Fibroblast of villous mesenchyme (primary cell): ENCODE measurements around the gene C11orf54. TPM values are rescaled to one million over a fixed set of nuclear protein-coding genes. Genes with fewer than 3 reads are reported as not detected.
"Not testable (repeated sequence)": the region's sequence is repeated elsewhere in the genome, so short reads cannot be mapped to it uniquely, and the experiment has no call there.

Source experiments
- DNase-seq: peaks from one replicate; pipeline ENCODE4 v3.0.0-alpha.2; 2010; ENCODE audit warnings: low read depth
- H3K4me3 ChIP-seq: 2 replicates; pipeline ENCODE4 v1.5.1; 2011; ENCODE audit warnings: low read depth, mild to moderate bottlenecking, low read length
- CTCF ChIP-seq: IDR thresholded peaks from 2 replicates; pipeline ENCODE4 v1.5.1; 2012; ENCODE audit warnings: low read depth, mild to moderate bottlenecking, low read length; ENCODE audit not compliant: insufficient read depth
- total RNA-seq: library from RNA; depleted of rRNA; stranded (reverse); fragments of >200 nt; gene quantifications from 2 replicates; pipeline ENCODE4 v1.2.3, GENCODE V29; 2012

The C11orf54 gene
- total RNA-seq, 1 donor, result 13.8 TPM

DNA sequence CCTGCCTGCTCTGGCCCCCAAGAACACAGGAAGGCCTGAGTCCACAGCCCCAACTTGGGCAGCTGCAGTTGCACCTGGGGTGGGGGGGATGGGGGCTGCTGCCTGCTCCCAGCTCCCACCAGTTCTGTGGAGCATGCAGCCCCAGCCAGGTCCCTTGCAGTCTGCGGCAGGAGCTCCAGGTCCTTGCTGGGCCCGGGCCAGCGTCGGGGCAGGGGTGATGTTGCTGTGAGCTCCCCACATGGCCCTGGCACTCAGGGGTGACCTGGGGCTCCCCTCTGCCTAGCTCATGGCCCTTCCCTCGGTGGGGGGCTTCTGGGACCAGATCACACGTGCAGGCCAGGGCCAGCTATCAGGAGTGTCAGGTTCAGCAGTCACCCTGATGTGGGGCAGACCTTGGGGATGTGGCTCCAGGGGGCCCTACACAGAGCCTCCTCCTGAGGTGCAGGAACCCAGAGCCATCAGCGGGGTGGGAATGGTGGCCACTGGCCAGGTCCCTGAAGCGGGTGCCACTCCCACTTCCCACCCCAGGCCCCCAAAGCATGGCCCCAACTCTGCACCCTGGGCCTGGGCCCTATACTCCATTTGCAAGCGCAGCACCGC lies 32.2 kb downstream of the C11orf54 start:
- TF ChIP-seq CTCF, result no peak
- H3K4me3 ChIP-seq, result no peak overlapping the region
- no peak for DNase-seq

DNA sequence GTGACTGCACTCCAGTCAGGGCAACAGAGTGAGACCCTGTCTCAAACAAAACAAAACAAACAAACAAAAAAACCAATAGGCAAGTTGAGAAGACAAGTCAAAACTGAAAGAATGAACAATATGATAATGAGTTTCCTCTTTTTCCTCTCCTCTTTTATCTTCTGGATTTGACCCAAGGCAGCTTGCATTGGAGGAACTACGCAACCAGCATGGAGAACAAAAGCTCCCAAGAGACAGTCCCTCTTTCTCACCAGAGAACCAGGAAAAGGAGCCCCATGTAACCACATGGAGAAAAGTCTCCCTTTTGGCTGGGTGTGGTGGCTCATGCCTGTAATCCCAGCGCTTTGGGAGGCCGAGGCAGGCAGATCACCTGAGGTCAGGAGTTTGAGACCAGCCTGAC lies 33.1 kb downstream of the C11orf54 start:
- not testable (repeated sequence) for DNase-seq, H3K4me3 ChIP-seq

GRCh38 chr11:93775289-93775688 lies 33.8 kb downstream of the C11orf54 start:
- no peak for DNase-seq
- H3K4me3 ChIP-seq, result no peak overlapping the region
- peak; percentile 35 for TF ChIP-seq CTCF

DNA sequence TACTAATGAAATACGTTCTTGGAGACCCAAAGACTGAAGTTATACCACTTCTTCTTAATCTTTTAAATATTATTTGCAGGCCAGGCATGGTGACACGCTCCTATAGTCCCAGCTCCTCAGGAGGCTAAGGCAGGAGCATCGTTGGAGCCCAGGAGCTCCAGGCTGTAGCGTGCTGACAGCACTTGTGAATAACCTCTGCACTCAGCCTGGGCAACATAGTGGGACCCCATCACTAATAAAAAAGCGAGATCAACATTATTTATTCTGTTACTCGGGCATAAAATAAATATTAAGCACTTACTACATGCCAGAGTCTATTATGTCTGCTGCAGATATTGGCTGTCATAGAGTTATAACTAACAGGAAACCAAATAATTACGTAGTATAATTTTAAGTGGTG lies 41.9 kb downstream of the C11orf54 start:
- no peak for TF ChIP-seq CTCF
- peak overlapping the region; percentile 98 for H3K4me3 ChIP-seq
- no peak for DNase-seq

DNA sequence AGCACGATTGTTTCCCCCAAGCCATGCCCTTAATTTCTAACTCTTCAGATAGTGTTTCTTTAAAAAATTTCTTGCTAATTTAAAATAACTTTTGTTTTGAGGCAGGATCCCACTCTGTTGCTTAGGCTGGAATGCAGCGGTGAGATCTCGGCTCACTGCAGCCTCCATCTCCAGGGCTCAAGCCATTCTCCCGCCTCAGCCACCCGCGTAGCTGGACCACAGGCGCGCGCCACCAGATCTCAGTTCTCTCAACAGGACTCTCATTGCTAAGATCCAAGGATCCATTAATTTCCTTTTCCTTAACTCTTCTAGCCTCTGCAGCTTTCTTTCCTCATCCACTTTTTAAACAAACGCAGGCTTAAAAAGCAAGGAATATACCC lies 42.3 kb downstream of the C11orf54 start:
- no peak for DNase-seq
- peak overlapping the region; percentile 98 for H3K4me3 ChIP-seq
- TF ChIP-seq CTCF, result no peak

DNA sequence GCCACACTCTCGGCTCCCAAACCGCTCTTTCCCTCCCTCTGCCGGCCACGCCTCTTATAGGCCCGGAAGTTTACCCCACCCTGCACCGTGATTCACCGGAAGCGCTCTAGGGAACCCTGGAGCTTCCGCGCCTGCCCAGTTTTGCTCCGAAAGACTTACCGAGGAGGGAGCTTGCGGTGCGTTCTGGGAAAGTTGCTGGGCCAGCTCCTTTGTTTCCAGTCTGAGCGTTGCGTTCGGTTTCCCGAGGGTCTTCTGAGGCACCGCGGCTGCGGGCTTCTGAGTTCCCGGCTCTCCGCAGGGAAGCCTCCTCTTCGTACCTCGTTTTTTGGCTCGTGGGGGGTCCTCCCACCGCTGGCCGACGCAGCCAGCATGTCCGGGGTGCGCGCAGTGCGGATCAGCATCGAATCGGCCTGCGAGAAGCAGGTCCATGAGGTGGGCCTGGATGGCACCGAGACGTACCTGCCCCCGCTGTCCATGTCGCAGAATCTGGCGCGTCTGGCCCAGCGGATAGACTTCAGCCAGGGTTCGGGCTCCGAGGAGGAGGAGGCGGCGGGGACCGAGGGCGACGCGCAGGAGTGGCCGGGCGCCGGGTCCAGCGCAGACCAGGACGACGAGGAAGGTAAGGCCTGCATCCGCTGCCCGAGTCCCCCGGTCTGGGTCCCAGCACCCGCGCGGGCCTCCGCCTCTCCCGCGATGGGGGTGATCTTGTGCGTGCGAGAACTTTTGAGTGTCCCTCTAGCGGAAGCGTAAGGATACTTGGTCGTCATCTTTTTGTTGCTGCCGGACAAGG lies 42.9 kb downstream of the C11orf54 start, which contains the start of gene MED17:
Gene MED17, plus strand, starts transcription at position 138 of the 790 bp plus-strand sequence. Its CDS starts 232 bp downstream, at position 370.
- DNase-seq, result peak; percentile 92
- TF ChIP-seq CTCF, result peak; percentile 44
- peak within 1 kb of the TSS; percentile 98 for H3K4me3 ChIP-seq

- DNase-seq, result no peak
- H3K4me3 ChIP-seq, result peak overlapping the region; percentile 98
- no peak for TF ChIP-seq CTCF
Observed at GRCh38 chr11:93784935-93785360, 43.5 kb downstream of the C11orf54 start.
